SKM-1 treated with dmso at 0.1 percent for 144 hours (cell line): ENCODE data around the gene LYPLA2.
"Not testable (repeated sequence)": the region's sequence is repeated elsewhere in the genome, so short reads cannot be mapped to it uniquely, and the experiment has no call there.

Experiments
- DNase-seq: peaks from one replicate; lab custom pipeline; 2025; ENCODE audit not compliant: unreplicated experiment; lab: John Stamatoyannopoulos, UW

Gene LYPLA2

DNA sequence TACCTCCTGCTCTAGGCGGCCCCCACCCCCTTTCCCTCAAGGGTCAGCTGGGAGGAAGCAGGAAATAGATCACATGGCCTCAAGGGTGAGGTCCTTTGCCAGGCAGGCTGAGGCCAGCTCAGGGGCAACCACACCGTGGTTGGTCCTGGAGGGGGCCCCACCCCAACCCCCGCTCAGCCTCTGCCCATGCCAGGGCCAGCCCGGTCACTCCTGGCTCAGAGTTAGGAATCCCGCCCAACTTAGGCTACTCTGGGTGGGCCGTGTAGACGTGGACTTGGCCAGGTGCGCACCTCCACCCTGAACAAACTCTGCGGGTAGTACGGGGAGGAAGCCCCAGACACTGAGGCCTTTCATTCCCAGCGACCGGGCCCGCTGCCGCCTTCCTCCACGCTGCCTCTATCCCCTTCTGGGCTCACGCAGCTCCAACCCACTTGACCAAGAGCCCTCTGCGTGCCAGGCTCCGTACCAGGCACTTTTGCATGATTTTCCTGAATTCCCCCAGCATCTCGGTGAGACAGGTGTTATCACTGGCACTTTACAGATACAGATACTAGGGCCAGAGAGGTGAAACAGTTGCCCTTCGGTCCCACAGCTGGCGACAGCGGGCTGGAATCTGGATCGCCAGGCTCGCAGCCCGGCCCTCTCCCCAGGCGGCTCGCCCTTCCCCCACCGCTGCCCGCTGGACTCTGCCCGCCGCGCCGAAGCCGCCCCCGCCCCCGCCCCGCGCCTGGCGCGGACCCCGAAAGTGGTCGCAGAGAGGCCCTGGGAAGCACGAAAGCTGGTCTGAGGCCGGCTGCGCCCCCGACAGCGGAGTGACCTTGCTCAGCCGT is 8.8 kb downstream of the LYPLA2 start:
- DNase-seq, result no peak

DNA sequence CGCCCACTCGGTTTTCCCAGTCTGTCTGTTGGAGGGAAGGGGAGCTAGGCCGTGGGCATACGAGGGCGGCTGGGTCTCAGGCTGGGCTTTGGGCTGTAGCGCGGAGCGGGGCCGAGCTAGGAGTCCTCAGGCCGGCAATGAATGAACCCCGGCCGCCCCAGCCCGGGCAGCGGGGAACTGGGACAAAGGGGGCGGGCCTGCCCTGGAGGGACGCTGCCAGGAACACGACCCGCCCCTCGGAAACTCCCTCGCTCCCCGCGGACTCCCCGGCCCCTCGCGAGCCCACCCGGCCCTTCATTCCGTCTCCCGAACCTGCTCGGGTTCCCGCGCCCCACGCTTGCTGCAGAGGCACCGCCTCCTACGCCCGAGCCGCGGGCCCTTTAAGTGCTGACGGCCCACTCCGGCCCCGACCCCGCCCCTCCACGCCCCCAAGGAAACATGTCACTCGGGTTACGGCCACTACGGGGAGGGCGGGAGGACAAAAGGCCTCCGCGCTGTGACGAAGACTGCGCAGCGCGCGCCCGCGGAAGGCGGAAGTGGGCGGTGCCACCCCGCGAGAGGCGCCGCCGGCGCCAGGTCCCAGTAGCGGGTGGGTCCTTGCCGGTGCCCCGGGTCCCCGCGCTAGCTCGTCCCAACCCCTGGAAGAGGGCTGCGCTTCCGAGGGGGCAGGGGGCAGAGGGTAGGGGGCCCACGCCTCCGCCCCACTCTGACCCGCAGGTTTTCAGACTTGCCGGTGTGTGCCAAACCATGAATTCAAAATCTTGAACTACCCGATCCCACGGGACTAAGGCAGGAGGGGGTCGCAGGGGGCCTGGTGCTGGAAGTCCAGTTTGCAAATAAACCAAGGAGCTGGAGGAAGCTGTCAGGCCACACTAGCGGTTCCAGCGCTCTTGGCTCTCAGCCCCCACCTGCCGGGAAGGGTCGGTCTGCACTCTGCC is 9.7 kb downstream of the LYPLA2 start, which contains the start of gene GALE:
TSS of gene GALE (minus strand) at position 355 of the 938 bp plus-strand sequence. CDS start 1,747 bp downstream, outside the sequence.
- peak; percentile 89 for DNase-seq

DNA sequence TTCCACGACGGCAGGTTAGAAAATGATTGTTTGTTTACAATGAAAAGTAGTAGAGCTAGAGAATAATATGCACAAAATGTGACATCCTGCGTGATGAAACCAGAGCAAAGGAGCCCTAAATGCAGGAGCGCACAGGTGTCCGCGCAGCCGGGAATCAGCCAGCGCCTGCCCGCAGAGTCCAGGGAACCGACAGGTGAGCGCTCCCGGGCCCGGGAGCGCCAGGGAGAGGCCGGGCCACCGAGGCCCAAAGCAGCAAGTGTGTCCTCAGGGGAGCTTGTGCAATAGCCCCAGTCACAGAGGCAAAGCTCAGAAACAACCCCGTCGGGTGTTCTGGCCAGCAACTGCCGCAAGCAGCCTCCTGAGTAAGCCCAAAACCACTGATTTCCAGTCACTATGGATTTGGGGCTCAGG is 10.4 kb downstream of the LYPLA2 start:
- DNase-seq, result peak; percentile 13

DNA sequence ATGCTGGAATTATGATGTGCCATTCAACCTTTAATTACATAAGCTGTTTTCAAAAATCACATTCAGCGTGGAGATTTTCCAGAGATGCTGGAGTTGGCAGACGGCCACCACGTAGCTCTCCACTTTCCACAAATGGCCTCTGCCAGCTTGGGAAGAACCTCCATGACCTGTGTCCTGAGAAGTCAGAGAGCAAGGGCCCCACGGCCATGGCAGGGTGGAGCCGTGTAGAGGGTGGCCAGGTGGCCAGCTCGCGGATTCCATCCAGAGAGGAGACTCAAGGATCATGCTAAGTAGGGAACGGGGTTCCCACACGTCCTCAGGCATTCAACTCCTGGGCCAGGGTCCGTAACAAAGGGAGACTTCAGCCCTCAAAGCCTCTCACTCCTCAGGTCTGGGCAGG is 10.9 kb downstream of the LYPLA2 start:
- no peak for DNase-seq

DNA sequence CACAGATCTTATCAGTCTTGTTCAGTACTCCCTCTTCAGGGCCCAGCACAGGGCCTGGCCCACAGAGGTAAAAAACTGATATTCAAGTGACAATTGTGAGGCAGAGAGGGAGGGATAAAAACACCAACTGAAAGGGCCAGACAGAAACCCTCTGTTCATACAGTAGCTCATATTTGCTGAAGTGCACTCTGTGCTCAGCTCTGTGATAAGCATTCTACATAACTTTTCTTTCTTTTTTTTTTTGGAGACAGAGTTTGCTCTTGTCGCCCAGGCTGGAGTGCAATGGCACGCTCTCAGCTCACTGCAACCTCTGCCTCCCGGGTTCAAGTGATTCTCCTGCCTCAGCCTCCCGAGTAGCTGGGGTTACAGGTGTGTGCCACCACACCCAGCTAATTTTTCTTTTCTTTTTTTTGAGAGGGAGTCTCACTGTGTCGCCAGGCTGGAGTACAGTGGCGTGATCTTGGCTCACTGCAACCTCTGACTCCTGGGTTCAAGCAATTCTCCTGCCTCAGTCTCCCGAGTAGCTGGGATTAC is 11.9 kb downstream of the LYPLA2 start:
- DNase-seq, result not testable (repeated sequence)

DNA sequence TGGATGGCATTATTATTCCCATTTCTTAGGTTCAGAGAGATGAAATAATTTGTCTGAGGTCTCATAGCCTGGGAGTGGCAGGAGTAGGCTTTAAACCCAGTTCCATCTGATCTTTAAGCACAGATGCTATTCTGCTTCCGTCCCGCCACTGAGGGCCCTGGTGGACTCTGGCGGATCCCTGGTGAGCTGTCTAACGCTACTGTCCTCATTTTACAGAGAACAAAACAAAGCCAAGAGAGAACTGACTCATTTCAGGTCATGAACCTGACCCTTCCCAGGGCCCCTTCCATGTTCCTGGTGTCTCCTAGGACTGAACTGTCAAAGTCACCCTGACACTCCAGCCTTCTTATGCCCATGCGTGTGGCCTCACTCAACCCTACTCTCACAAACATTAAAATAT is 12.7 kb downstream of the LYPLA2 start:
- no peak for DNase-seq

DNA sequence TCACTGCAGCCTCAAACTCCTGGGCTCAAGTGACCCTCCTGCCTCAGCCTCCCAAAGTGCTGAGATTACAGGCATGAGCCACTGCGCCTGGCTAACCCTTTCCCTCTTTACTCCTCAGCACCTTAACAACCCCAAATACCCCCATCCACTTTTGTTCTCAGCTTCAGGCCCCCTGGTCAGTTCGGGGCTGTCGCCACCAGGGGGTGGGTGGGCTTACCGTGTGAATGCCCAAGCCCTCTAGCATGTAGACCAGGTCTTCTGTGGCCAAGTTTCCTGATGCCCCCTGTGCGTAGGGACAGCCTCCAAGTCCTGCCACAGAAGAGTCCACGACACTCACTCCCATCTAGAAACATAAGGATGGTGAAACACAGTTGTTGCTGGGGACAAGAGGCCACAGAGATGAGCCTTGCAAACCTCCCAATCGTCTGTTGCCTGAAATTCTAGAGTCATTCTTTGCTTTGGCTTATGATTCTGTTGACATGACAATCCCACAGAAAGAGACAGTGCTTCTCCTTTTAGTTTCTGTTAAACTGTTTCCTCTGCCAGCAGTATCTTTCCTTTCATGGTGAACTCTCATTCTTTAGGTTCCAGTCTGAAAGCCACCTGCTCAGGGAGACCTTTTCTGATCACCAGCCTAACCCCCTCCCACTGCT is 13.4 kb downstream of the LYPLA2 start:
- no peak for DNase-seq

DNA sequence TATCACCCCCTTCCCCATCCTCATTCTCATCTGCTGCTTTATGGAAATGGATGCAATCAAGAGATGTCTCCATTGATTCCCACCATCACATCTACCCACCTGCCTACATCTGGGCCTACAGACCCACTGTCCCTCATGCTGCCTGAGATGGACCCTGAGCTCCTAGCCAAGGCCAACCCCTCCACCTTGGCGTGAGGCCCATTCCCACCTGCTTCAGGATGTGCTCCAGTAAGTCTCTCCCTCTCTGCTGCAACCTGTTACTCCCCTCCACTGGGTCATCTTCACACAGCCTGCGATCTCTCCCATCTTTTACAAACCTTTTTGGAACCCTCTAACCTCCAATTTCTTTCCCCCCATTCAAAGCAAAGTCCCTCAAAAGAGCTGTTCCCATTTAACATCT is 14.1 kb downstream of the LYPLA2 start:
- DNase-seq, result no peak

DNA sequence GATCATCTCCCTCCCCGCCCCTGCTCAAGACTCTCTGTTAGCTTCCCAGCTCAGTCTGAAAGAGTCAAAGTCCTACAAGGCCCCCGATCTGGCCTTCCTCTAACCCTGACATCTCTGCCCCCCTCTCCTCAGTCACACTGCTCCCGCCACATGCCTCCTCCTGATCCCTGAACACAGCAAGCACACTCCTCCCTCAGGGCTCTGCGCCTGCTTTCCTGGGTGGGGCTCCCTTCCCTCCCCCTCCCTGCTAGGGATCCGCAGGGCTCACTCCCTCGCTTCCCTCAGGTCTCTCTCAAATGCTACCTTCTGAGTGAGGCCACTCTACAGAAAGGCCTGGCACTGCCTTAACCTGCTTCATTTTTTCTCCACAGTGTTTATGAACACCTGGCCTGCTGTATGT is 15.3 kb downstream of the LYPLA2 start:
- DNase-seq, result no peak

DNA sequence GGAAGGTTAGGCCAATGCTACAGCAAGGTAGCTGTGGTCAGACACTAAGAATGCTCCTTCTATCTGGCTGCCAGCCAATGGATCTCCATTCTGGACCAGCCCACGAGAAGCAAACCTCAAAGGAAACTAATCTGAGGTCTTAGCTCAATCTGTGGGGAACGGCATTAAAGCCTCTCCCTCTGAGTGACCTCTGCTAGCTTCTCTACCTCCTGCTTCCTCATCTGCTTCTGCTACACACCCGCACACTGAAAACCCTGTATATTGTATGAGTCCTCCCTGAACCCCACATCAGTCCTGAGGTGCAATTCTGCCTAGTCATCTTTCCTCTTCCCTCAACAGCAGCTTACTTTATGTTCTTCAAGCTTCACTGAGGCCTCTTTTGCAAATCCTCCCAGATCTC is 16.5 kb downstream of the LYPLA2 start:
- peak; percentile 93 for DNase-seq

DNA sequence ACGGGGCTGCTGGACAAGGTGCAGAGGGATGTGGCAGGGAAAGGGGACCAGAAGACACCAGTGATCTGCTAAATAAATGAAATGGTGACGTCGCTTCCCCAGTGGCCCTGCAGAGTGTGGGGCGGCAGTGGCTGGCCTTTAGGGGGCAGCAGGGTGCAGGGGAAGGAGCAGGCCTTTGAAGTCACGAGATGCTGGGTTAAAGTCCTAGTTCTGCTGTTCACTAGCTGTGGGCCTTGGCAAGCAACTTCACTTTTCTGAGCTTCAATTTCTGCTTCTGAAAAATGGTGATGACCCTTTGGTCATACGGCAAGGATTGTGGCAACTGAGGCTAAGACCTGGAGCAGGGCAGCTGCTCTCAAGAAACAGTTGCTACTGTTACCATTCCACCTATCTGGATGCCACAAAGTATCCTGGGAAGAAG is 18.8 kb downstream of the LYPLA2 start:
- DNase-seq, result peak; percentile 91

DNA sequence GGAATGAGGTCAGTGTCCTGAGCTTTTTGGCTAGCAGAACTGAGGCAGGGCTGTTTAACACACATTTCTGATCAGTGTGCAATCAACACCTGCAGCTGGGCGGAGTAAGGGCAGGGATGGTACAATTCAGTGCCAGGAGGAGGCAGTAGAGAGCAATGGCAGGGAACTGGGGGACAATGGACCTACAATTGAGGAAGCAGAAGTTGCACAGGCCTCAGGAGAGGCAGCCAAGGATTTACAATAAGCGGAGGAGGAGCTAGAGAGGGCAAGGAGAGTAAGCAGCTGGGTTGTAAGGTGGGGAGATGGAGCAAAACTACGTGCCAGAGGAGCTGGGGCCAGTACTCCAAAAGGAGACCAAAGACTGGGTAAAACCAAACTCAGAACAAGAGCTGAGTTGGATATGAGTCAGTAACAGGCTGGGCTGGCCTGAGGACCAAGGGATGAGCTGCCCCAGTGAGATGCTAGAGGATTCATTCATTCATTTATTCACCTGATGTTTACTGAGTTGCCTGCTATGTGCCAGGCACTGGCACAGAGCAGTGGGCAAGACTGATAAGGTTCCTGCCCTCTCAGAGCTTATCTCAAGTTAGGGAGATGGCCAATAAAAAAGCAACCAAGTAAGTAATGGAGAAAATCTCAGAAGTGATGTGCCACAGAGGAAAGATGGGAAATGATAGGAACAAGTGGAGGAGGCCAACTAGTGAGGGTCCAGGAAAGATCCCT is 20.0 kb downstream of the LYPLA2 start:
- peak; percentile 92 for DNase-seq

DNA sequence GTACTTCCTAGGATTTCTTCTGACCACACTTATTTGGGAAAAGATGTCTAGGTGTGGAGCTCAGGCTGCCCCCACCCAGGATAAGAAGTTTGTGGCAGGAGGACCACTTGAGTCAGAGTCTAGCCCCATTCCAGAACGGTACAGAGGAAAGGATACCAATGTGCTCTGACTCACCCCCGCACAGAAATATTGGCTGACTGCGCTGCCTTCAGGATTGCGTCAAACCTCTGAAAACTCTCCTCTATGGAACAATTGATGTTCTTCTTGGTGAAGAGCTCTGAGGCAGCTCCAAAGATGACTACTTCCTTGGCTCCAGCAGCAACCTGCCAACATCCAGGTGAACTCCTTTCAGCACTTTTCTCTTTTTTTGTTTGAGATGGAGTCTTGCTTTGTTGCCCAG is 23.1 kb downstream of the LYPLA2 start:
- DNase-seq, result no peak

DNA sequence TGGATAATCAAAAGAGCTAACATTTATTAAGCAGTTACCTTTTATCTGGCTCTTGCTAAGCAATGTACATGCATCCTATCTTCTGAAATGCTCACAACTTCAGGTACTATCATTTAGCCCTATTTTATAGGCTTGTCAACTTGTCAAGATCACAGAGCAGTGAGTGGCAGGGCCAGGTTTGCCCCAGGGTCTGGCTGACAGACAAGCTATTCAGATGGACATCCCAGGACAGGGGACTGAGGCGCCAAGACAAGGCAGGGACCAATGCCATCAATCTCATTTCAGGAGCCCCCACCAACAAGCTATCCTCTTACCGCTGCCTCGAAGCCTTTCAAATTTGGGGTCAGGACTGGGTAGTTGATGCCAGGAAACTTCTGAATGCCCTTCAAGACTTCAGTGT is 25.4 kb downstream of the LYPLA2 start:
- DNase-seq, result no peak

DNA sequence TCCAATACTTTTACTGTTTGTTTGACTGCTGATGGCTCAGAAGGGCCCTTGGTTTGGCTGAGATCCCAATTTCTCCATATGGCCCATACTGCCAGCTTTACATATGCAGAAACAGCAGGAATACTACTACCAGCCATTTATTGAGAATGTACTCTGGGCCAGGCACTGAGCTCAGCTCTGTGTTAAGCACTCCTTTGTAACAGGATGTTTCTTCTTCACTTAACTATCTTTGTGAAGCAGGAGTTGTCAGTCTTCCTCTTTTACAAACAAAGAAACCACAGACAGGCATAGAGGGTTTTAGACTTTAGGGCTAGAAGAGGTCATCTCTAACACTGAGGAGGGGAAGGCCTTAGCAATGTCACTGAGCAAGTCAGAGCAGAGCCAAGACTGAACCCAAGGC is 26.0 kb downstream of the LYPLA2 start:
- peak; percentile 67 for DNase-seq

DNA sequence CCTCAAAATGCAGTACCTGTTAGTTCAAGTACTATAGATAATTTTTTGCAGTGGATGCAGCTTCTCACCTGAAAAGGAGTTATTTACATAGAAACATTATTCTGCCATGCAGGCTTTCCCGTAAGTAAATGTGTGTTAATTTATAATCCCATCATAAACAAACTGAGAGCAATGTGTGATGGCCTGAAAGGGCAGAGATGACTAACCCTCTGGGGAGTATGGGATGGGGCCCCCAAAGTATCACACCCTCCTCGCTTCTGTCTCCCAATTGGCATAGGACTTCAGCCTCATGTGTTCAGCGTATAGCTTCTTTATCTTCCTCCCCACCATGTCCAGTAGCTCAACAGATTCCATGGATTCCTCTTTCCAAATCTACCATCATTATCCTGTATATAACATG is 26.7 kb downstream of the LYPLA2 start:
- no peak for DNase-seq

DNA sequence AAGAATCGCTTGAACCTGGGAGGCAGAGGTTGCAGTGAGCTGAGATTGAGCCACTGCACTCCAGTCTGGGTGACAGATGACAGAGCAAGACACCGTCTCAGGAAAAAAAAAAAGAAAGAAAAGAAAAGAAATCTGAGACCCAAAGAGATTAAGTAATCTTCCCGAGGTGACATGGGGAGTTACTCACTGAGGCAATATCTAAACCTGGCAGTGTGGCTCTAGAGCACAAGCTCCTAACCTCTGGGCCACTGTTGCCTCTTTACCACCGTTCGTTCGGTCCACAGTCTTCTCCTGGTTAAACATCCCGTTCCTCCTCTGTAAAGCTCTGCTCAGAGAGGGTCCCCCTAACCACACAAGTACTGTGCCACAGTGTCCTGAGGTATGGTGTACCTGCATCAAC is 32.8 kb downstream of the LYPLA2 start:
- DNase-seq, result no peak

DNA sequence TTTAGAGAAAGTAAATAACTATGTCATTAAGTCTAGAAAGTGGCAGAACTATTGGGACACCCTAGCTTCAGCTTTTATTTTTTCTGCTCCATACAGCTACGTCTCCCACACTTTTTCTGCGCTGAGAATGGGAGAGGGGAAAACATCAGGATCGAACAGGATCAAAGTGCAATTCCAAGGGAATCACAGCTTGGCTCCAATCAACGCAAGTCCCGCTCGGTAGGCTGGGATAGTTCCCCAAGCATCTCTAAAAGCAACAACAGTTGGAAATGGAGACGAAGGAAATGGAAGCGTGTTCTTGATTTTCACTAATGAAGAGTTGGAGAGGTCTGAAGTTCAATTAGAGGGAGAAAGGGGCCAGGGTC is 33.7 kb downstream of the LYPLA2 start:
- DNase-seq, result no peak

DNA sequence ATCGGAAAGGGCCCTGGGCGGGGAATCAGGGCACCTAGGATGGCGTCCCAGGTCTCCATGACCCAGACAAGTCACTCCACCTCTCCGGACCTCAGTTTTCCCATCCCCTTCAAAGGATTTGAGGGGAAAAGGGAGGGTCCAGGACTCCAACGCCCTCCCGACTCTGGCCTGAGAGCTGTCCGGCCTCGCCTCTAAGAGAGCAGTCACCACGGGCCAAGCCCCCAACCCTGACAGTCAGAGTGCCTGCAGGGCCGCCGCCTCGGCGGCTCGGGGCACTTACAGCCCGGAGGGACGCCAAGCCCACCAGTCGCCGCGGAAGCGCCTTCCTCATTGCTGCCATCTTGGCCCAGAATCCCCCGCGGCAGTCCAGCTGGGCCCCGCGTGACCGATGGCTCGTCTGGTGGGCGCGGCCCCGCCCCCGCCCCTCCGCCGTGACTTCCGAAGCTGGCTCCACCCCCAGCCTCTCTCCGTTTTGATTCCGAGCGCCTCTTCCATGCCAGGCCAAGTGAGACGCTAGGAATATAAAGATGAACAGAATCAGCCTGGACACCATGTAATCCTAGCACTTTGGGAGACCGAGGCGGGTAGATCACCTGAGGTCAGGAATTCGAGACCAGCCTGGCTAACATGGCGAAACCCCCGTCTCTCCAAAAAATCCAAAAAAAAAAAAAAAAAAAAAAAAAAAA is 34.3 kb downstream of the LYPLA2 start, which contains the start of gene HMGCL:
TSS of gene HMGCL (minus strand) at position 354 of the 686 bp plus-strand sequence. CDS start at position 340, 14 bp downstream.
- peak; percentile 78 for DNase-seq
